ENCODE data around the gene TMEM129.
"Not testable (repeated sequence)": the region's sequence is repeated elsewhere in the genome, so short reads cannot be mapped to it uniquely, and the experiment has no call there.

The TMEM129 gene

GRCh38 chr4:1721666-1722550, 785 bp upstream of the TMEM129 start:
- DNase-seq (ENCODE audit: low read depth in 2 of 2) = no peak

GRCh38 chr4:1720163-1720983, 750 bp downstream of the TMEM129 start:
- DNase-seq (ENCODE audit: low read depth in 2 of 2) = no peak

GRCh38 chr4:1718095-1718850, 2.9 kb downstream of the TMEM129 start:
- DNase-seq (ENCODE audit: low read depth in 2 of 2) = no peak

- DNase-seq (ENCODE audit: low read depth in 2 of 2) = no peak
These were observed 3.7 kb downstream of the TMEM129 start for GRCh38 chr4:1717129-1718094.

- DNase-seq (ENCODE audit: low read depth in 2 of 2) = no peak
These were observed 4.8 kb downstream of the TMEM129 start for GRCh38 chr4:1716065-1716945.

GRCh38 chr4:1715002-1715758, 5.9 kb downstream of the TMEM129 start:
- DNase-seq (ENCODE audit: low read depth in 2 of 2) = no peak

GRCh38 chr4:1714303-1715001, 6.7 kb downstream of the TMEM129 start:
- DNase-seq (ENCODE audit: low read depth in 2 of 2) = no peak

- no peak for DNase-seq (ENCODE audit: low read depth in 2 of 2)
These were observed 7.9 kb downstream of the TMEM129 start for GRCh38 chr4:1713003-1713851.

- peak; percentile 97 to 98 for DNase-seq (ENCODE audit: low read depth in 2 of 2)
These were observed 8.7 kb downstream of the TMEM129 start, which contains the start of gene SLBP for GRCh38 chr4:1712216-1713002. SLBP (minus strand) TSS chr4:1712319; CDS start chr4:1712188, 131 bp downstream.

- no peak for DNase-seq (ENCODE audit: low read depth in 2 of 2)
These were observed 9.4 kb downstream of the TMEM129 start for GRCh38 chr4:1711571-1712215.

- DNase-seq (ENCODE audit: low read depth in 2 of 2) = no peak
These were observed 10.0 kb downstream of the TMEM129 start for GRCh38 chr4:1711055-1711570.

- DNase-seq (ENCODE audit: low read depth in 2 of 2) = no peak
These were observed 12.5 kb downstream of the TMEM129 start for GRCh38 chr4:1708581-1708980.

GRCh38 chr4:1706358-1706757, 14.8 kb downstream of the TMEM129 start:
- DNase-seq (ENCODE audit: low read depth in 2 of 2) = no peak

GRCh38 chr4:1705732-1706131, 15.4 kb downstream of the TMEM129 start:
- DNase-seq (ENCODE audit: low read depth in 2 of 2) = no peak

GRCh38 chr4:1703867-1704266, 17.3 kb downstream of the TMEM129 start:
- no peak for DNase-seq (ENCODE audit: low read depth in 2 of 2)

GRCh38 chr4:1701671-1702070, 19.5 kb downstream of the TMEM129 start:
- not testable (repeated sequence) for DNase-seq (ENCODE audit: low read depth in 2 of 2)

Measured in activated CD4-positive, alpha-beta T cell treated with anti-CD3 and anti-CD28 coated beads for 24 hours (primary cell).